ENCODE results near the gene TBC1D2B. TPM values are rescaled to one million over a fixed set of nuclear protein-coding genes. Genes with fewer than 3 reads are reported as not detected.

The TBC1D2B gene
- total RNA-seq, 4 donors from 2014 or later = 4.7 to 9.6 (median 8.1) TPM

DNA sequence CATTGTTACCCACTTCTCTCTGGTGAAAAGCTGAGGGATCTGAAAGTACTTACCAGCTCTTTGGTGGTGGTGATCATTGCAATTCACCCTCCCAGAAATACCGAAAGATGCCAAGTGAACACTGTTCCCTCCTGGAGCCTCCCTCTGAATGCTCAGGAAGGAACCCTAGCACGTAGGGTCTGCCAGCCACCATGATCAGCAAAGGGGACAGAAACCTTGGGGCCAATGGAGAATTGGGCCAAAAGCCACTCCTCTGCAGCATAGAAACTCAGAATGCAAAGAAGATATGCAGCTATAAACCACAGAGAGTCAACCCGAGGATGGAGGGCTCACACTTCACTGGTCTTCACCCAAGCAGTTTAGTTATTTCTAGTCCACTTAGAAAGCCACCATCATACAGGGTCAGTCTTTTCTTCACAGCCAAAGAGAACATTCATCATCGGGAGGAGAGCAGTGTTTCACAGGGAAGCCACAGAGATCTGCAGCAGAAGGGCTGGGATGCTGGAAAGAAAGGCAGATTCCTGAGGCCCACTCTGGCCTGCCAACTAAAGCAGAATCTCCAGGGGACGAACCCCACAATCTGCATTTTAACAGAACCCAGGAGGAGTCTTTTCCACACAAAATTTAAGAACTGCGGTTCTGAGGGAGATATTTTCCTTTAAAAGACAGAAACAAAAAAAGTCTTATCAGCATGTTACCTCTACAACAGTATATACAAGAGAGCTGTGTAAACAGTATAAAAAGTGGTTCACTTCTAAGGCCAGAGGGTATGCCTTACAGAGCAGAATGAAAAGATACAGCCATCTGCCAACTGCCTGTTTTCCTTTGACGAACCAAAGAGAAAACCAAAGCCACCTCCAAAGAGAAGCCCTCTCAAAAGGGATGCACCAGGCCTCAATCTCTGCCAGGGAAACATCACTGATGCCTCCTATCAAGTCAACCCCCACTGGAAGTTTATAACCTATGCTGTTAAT lies 11.3 kb downstream of the TBC1D2B start:
- intact Hi-C loops (cut with DNase I; ENCODE audit: low total_unique reads) (loop anchor here (2.0 kb wide), 1 partner anchor 71 kb away; no protein-coding TSS in a partner anchor), in situ Hi-C loops (cut with MboI; ENCODE audit: low sequenced_read_pairs in 4 of 4) (loop anchor here in 1 of 4 donors (10.0 kb wide), 1 partner anchor 51 kb away; no protein-coding TSS in a partner anchor)
- Histone ChIP-seq H3K4me1 (peaks cover 85 to 97% of the 10 kb centered on the region in 2 donors), H3K27ac (peak overlapping the region; percentile 71 to 83 (median 74)), H3K9me3 (no peaks in the 10 kb centered on the region), H3K27me3 (no peaks in the 10 kb centered on the region), H3K36me3 (no peaks in the 10 kb centered on the region), H3K4me3 (no peak overlapping the region)
- no peak for TF ChIP-seq POLR2A (IDR thresholded peaks at IDR 0.05)
- TF ChIP-seq, protein P1, sequence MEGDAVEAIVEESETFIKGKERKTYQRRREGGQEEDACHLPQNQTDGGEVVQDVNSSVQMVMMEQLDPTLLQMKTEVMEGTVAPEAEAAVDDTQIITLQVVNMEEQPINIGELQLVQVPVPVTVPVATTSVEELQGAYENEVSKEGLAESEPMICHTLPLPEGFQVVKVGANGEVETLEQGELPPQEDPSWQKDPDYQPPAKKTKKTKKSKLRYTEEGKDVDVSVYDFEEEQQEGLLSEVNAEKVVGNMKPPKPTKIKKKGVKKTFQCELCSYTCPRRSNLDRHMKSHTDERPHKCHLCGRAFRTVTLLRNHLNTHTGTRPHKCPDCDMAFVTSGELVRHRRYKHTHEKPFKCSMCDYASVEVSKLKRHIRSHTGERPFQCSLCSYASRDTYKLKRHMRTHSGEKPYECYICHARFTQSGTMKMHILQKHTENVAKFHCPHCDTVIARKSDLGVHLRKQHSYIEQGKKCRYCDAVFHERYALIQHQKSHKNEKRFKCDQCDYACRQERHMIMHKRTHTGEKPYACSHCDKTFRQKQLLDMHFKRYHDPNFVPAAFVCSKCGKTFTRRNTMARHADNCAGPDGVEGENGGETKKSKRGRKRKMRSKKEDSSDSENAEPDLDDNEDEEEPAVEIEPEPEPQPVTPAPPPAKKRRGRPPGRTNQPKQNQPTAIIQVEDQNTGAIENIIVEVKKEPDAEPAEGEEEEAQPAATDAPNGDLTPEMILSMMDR (IDR thresholded peaks at IDR 0.05 in 4 of 5, conservative IDR thresholded peaks at IDR 0.05 in 1 of 5) = no peak
- ATAC-seq = no peak
- DNase-seq = no peak

DNA sequence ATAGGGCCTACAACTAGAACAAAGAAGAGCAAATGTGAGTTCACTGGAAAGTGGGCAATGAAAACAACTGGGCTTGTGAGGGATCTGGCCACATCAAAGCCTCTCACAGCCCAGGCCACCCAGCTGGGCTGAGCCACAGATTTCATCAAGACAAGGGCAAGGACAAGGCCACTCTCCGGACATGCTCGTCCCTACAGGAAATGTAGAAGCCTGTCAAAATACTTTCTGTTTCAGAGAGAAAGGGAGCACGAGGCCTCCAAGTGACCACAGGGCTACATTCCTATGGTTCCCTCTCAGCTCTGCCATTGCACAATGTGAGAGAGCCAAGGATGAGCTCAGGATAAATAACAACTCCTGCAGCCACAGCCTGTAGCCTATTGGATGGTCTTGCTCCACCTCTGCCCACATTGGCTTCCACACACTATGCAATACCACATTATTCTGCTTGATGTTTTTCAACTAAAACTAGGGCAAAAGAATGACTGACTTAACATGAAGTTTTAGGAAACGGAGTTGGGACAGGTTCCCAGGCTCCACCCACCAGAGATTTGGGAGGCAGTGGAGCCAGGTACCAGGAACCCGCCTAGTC lies 12.1 kb downstream of the TBC1D2B start:
- no peaks in the 10 kb centered on the region for H3K27me3 ChIP-seq
- peak; percentile 86 to 90 for ATAC-seq
- in situ Hi-C loops (cut with MboI; ENCODE audit: low sequenced_read_pairs in 4 of 4) = loop anchor here in 1 of 4 donors (10.0 kb wide), 1 partner anchor 51 kb away; no protein-coding TSS in a partner anchor
- H3K4me3 ChIP-seq = no peak overlapping the region
- no peaks in the 10 kb centered on the region for H3K36me3 ChIP-seq
- TF ChIP-seq POLR2A (IDR thresholded peaks at IDR 0.05) = no peak
- TF ChIP-seq, protein P1 (IDR thresholded peaks at IDR 0.05 in 4 of 5, conservative IDR thresholded peaks at IDR 0.05 in 1 of 5) = no peak
- H3K4me1 ChIP-seq = peaks cover 76 to 92% of the 10 kb centered on the region in 2 donors
- peak; percentile 75 to 88 for DNase-seq
- intact Hi-C loops (cut with DNase I; ENCODE audit: low total_unique reads) = loop anchor here (2.0 kb wide), 1 partner anchor 71 kb away; no protein-coding TSS in a partner anchor
- peak overlapping the region; percentile 71 to 83 (median 74) for H3K27ac ChIP-seq
- H3K9me3 ChIP-seq = no peaks in the 10 kb centered on the region

DNA sequence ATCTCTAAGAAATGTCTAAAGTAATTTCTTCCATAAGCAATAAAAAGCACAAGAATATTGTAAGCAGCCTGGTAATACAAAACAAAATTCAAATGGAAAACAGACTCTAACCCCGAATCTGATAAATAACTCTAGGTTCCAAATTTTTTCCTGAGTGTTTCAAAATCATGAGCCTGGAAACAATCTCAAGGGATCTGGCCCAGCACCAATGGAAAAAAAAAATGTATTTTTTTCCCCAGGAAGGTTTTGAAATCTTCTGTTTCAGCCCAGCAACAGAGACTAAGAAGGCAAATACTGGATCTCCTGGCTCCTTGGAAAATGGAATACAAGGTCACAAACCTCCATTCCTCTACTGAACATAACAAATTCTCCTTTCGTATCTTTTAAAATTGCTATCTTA lies 13.0 kb downstream of the TBC1D2B start:
- peak; percentile 25 to 37 for ATAC-seq

DNA sequence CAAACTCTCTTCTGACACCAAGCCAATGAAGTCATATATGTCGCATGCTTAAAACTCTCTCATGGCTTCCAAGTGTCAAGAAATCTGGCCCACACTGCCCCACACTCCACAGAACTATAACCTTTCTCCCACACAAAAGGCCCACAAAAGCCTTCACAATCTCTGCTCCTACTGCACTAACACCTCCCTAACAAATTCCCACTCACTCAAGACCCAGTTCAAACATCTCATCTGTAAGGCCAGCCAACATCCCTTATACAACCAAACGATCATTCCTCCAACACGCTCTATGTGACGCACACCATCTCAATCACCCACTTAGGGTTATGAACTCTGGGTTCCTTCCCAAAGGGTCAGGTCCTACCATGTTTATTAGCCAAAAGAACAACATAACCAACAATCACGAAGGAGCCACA lies 13.5 kb downstream of the TBC1D2B start:
- H3K4me3 ChIP-seq = no peak overlapping the region
- ATAC-seq (peak in 1 of 2 donors; percentile 9), DNase-seq (no peak)
- no peaks in the 10 kb centered on the region for H3K27me3 ChIP-seq
- in situ Hi-C loops (cut with MboI; ENCODE audit: low sequenced_read_pairs in 4 of 4) = loop anchor here in 1 of 4 donors (10.0 kb wide), 1 partner anchor 49 kb away; no protein-coding TSS in a partner anchor
- intact Hi-C loops (cut with DNase I; ENCODE audit: low total_unique reads) = loop anchor here (2.0 kb wide), 1 partner anchor 69 kb away; no protein-coding TSS in a partner anchor
- peaks cover 73 to 81% of the 10 kb centered on the region in 2 donors for H3K4me1 ChIP-seq
- peak overlapping the region; percentile 71 to 83 (median 74) for H3K27ac ChIP-seq
- TF ChIP-seq, protein P1 (IDR thresholded peaks at IDR 0.05 in 4 of 5, conservative IDR thresholded peaks at IDR 0.05 in 1 of 5) = no peak
- no peak for TF ChIP-seq POLR2A (IDR thresholded peaks at IDR 0.05)
- no peaks in the 10 kb centered on the region for H3K36me3 ChIP-seq
- H3K9me3 ChIP-seq = no peaks in the 10 kb centered on the region

More for the DNA sequence above, 13.0 kb downstream of the TBC1D2B start:
- Histone ChIP-seq H3K9me3 (no peaks in the 10 kb centered on the region), H3K36me3 (no peaks in the 10 kb centered on the region), H3K27me3 (no peaks in the 10 kb centered on the region), H3K4me1 (peaks cover 73 to 83% of the 10 kb centered on the region in 2 donors), H3K4me3 (no peak overlapping the region), H3K27ac (peak overlapping the region; percentile 71 to 83 (median 74))
- DNase-seq = no peak
- in situ Hi-C loops (cut with MboI; ENCODE audit: low sequenced_read_pairs in 4 of 4) (loop anchor here in 1 of 4 donors (10.0 kb wide), 1 partner anchor 50 kb away; no protein-coding TSS in a partner anchor), intact Hi-C loops (cut with DNase I; ENCODE audit: low total_unique reads) (loop anchor here (2.0 kb wide), 1 partner anchor 70 kb away; no protein-coding TSS in a partner anchor)
- TF ChIP-seq POLR2A (IDR thresholded peaks at IDR 0.05) = no peak
- TF ChIP-seq, protein P1 (IDR thresholded peaks at IDR 0.05 in 4 of 5, conservative IDR thresholded peaks at IDR 0.05 in 1 of 5) = no peak

All from gastrocnemius medialis (tissue), 4 donors.